GM19395 (cell line): ENCODE measurements around the gene DNAH6.

Experiments used
- ATAC-seq: cut with Tn5 transposase; IDR thresholded peaks from one replicate; pipeline ENCODE4 v1.9.1; 2021; ENCODE audit warnings: mild to moderate bottlenecking, moderate library complexity; ENCODE audit not compliant: unreplicated experiment

DNAH6 gene

DNA sequence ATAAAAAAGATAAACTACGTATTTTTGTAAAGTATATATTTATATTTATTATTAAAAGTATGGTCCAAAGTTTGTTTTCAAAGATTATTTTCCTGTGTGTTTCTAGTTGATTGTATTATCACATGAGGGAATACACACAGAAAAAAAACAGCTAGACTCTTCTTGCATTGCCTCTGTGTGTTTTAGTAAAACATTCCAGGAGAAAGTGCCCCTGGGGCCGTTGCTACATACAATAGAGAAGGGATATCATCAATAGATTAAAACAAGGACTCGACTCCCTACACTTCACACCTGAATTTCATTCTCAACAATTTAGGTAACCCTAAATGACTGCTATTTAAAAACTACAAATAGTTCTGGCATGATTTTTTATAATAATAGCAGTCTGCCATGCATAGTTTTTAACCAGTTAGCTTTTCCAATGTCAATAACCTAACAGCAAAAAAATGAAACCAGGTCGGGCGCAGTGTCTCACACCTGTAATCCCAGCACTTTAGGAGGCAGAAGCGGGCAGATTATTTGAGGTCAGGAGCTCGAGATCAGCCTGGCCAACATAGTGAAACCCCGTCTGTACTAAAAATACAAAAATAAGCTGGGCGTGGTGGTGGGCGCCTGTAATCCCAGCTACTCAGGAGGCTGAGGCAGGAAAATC, 171.3 kb downstream of the DNAH6 start:
- no peak for ATAC-seq

DNA sequence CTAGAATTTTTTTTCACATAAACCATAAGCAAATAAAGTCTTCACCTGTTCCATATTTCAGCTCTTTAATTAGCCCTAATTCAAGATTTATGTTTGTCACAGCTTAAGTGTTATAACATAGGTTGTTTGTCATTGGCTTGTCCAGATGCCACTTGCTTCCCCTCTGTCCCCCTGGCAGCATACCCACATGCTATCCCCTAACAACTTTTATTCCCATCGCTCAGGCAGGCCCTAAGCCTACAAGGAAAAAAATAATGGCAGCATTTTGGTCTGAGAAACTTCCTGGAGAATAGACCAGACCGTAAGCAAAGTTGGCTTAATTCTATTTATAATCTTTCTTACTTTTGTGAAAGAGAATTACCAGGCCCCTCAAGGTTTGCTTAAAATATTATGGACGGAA, 173.9 kb downstream of the DNAH6 start:
- ATAC-seq: no peak

DNA sequence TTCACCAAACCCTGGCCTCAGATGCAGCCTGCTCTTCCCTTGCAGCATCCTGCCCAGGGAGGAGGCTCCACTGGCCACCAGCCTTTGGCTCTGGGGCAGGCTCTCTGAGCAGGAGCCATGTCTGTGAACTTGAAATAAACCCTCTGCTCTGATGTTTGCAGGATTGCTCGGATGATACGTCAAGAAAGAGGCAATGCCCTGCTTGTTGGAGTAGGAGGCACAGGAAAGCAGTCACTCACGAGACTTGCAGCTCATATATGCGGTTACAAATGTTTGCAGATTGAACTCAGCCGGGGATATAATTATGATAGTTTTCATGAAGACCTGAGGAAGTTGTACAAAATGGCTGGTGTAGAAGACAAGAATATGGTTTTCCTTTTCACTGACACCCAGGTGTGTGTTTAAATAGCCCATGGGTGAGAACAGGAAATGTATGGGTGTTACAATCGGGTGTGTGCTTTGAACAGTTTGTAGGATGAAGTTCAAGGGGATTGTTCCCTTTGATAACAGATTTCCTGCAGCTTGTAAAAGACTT, 177.9 kb downstream of the DNAH6 start:
- ATAC-seq: no peak

DNA sequence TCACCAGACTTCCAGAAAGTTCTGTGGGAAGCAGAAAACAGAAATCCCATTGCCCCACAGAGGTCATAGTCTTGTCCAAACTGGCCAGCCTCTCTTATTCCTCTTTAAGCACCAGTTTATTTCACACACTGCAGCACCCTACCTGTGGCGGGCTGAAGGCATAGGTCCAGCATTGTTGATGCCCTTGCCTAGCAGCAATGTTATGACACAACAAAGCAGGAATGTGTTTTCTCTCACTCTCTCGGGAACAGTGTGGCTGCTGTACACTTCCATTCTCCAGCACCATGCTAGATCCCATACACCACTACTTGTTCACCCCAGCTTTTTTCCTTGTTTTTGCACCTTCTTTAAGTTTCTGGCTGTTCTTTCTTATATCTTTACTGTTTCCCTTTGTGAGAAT, 181.6 kb downstream of the DNAH6 start:
- ATAC-seq: no peak

DNA sequence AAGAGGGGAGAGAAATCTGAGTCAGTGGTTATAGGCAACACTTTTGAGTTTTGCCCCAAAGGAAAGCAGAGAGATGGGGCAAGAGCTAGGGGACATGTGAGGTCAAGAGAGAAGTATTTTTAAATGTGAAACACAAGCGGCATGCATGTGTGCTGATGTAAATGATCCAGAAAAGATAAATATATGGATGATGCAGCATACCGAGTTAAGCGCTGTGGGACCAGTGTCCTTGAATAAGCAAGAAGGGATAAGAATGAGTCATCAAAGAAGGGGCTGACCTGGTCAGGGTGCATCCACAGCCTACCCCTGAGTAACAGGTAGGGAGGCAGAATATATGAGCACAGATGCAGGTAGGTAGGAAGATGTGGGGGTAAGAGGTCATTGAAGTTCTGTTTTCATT, 183.7 kb downstream of the DNAH6 start:
- no peak for ATAC-seq

DNA sequence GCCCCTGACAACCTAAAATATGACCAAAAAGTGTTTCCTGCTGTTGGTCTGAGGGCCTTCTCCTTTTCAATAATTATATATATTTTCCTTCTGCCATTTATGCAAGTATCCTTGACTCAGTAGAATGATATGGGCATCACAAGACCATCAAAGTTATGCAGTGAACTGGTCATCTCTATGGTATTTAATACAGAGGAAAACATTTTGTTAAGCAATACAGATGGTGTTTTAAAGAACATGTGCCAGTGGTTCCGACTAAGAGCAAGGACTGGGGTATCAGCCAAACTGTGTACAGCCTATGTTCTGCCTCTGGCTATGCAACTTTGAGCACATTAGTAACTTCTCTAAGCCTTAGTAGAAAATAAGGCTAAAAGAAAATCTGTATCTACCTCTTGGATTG, 185.6 kb downstream of the DNAH6 start:
- ATAC-seq: no peak

DNA sequence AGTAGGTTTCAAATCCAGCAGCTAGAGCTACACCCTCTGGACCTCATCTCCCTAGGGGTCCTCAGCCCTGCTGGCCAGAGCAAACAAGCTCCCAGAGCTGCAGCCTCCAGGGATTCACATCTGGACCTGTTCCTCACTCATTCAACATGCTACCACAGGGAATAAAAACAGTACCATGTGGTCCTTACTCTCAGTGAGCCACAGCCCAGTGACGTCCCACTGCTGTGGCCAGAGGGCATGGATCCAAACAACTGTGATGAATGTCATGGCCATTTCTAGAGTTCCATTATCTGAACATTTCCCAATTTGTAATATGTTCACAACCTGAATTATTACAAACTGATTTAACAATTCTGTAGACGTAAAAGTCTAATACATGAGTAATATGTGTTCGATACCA, 186.6 kb downstream of the DNAH6 start:
- no peak for ATAC-seq

DNA sequence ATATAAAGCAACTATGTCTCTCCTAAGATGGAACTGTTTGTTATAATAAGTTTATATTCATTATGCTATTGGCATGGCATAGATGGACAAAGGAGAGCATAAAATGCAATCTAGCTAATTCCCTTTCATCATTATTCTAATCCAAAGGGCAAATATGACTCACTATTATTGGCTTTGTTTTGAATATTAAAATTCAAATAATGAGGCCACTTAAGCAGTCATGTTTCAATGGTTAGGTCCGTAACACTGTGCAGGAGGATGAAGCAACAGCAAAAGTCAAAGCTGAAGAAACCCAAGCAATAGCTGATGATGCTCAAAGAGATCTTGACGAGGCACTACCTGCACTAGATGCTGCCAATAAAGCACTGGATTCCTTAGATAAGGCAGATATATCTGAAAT, 187.5 kb downstream of the DNAH6 start:
- ATAC-seq: no peak

DNA sequence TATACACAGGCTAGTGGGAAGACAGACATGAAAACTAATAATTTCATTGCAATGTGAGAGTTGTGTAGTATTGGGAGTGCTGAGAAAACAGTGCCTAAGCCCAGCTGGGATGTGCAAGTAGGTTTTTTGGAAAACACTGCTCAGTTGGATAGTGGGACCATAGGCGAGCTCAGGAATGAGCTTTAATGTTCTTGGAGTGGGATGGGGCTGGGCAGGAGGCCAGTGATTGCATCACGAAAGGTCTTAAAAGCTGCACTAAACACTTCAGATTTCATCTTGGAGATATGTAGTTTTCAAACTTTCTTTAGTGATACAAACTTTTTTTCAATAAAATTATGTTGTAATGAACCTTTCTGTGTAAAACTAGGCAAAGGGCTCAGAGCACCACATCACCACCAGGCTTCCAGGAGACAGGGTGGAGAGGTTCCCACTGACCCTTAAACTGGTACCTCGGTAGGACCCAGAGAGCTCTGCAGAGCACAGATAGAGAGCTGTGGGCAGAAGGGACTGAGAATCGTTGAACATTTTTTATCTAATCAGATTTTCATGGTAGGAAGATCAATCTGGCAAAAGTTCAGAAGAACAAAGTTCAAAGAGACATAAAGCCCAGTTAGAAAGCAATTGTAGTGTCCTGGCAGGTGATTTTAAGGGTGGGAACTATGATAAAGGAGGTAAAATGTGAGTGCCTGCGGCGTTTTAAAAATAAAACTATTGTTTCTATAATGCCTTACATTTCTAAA, 188.4 kb downstream of the DNAH6 start:
- no peak for ATAC-seq

DNA sequence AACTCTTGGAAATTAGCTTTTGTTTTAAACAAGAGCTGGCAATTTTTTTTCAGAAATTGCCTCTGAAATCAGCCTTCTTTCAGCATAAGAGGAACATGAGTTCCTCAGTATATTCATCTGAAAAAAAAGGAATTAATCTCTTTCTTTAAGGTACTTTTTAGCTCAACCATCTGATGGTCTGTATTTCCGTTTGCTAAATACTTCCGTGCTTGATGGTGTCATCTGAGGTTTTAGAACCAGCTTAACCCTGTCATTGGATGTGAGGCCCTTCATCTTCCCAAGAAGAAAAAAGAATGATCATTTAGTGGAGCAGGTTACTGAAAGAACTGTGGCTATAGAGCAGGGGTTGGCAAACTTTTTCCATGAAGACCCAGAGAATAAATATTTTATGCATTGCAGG, 189.6 kb downstream of the DNAH6 start:
- ATAC-seq: no peak

DNA sequence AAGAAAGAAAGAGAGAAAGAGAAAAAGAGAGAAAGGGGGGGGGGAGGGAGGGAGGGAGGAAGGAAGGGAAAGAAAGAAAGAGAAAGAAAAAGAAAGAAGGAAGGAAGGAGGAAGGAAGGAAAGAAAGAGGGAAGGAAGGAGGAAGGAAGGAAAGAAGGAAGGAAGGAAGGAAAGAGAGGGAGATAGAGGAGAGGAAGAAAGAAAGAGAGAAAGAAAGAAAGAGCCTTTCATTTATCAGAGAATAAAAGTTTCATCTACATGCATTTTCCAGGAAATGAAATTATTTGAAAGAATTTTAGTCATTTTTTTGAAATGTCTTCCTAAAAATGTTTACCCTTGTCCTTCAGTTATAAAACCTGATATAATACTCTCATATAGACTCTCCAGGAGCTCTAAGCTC, 192.1 kb downstream of the DNAH6 start:
- no peak for ATAC-seq

DNA sequence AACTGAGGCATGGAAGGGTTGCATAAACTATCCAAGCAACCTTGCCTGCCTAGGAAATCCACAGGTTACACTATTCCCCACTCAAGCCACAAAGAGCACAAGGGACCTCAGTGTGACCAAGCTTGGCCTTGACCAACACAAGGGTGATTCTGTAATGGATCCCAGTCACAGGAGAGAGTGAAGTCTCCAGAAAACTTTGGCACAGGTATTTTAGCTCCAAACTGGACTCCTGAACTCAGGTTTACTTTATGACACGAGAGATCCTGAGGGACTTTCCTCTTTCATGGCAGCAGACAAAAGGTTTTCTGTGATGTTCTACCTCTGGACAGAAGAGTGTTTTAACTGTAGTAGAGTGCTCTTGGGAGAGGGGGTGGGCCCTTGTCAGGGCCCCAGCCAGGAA, 195.4 kb downstream of the DNAH6 start:
- no peak for ATAC-seq

DNA sequence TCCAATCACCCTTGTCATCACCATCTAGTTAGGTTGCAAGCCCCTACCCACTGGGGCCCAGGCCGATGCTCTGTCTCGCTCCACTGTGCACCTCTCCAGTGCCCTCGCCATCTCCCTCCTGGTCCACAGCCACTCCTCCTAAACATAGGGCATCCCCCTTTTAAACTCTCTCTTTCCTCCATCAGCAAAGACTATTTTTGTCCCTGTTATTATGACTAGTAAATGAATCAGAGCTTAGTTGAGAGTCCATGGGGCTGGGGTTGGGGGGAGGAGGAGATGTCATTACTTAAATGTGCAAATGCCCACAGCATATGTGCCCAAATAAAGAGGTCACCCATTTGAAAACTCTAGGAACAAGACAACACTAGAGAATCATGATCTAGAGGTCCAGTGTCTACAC, 197.1 kb downstream of the DNAH6 start:
- no peak for ATAC-seq

DNA sequence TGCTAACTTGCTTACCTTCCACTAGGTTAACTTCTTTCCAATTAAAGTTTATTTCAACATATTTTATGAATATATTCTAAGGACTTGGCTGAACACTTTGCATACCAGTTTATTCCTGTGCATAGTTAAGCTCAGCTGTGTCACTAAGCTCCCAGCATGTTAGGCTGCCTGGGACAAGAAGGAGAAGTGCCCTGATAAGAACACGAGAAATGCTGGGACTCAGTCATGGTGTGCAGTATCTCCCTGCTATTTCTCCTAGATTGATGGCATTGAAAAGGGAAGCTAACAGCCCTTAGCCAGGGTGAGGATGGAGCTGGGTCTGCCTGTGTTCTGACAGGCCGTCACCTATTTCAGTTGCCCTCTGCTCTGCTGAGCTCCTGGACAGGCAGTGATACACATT, 200.3 kb downstream of the DNAH6 start:
- no peak for ATAC-seq

DNA sequence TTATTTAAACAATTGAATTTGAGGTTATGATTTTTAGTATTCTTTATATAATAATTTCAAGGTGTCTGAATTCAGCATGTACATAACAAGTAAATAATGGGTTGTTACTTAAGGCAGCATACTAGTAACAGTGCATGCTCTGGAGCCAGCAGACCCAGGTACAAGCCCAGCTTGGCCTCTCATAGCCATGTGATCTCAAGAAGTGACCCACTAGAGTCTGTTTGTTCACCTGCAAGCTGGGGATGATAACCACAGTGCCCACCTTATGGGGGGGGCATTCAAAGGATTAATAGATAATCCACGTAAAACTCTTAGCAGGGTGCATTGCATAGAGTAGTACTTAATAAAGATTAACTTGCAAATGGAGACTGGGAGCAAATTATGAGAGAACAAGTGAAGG, 201.0 kb downstream of the DNAH6 start:
- ATAC-seq: no peak

DNA sequence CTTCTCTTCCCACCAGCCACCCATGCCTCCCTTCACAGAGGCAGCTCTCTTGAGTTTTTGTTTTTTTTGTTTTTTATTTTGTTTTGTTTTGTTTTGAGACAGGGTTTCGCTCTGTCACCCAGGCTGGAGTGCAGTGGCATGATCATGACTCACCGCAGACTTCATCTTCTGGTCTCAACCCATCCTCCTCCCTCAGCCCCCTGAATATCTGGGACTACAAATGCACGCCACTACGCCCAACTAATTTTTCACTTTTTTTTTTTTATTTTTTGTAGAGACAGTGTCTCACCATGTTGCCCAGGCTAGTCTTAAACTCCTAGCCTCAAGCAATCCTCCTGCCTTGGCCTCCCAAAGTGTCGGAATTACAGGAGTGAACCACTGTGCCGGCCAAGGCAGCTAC, 203.1 kb downstream of the DNAH6 start:
- no peak for ATAC-seq

DNA sequence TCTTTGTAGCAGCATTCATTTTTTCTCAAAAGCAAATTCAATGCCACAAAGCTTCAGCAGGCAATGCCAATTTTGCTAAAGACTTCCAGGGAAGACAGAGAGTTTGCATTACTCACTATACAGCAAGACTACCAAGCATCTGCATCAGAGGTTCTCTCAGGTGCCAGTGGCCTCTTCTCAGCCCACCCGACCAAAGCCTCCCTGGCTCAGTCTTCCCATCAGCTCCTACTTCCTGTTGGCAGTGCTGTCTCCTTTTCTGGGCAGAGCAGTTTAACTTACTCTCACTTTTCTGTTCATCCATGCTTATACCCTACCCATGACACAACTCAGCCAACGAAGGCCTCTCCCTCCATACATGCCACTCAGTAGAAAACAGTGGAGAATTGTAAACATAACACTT, 207.5 kb downstream of the DNAH6 start:
- ATAC-seq: no peak

DNA sequence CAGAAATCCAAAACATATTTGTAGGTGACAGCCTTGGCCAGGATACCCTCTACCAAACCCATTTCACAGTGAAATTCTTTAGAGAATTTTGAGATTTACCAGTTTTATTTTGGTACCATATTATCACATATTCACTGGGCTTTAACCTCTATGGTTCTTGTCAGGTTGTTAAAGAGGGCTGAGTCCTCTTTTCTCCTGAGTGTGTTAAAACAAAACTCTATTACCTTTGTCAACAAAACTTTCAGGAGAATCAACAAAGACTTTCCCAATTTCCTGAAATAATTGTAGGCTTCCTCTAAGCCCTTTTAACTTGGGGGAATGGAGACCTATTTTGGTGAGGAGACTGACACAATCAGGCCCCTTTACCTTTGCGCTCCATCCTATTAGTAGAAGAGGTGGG, 209.4 kb downstream of the DNAH6 start:
- ATAC-seq: no peak

DNA sequence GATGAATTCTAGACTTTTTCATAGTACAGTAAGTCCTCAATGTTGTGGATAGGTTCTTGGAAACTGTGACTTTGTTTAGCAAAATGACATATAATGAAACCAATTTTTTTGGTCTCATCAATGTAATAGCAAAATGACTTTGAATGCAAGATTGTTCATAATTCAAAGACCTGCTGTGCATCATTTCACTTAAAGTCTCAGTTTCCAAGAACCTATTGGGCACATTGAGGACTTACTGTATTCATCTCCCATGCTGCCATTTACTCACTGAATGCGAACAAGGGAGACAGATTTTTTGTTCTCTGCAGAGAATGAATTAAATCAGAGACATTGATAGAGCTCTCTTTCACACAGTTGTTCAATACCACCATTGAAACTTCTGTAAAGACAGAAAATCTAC, 211.0 kb downstream of the DNAH6 start:
- no peak for ATAC-seq

DNA sequence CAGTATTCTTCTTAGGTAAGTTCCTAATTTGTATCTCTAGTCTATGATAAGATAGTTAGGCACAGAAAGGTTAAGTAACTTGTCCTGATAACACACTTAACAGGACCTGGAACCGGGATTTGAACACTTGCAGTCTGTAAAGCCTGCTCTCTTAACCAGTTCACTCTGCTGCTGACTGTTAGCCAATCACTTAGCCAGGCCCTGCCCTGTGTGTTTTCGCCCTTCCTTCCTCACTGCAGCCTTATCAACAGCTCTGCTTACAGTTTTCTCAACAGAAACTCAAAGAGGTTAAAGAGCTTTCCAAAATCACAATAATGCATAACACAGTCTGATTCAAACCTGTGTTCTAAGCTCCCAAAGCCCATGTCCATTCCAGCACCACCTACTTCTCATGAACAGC, 212.9 kb downstream of the DNAH6 start:
- ATAC-seq: no peak

DNA sequence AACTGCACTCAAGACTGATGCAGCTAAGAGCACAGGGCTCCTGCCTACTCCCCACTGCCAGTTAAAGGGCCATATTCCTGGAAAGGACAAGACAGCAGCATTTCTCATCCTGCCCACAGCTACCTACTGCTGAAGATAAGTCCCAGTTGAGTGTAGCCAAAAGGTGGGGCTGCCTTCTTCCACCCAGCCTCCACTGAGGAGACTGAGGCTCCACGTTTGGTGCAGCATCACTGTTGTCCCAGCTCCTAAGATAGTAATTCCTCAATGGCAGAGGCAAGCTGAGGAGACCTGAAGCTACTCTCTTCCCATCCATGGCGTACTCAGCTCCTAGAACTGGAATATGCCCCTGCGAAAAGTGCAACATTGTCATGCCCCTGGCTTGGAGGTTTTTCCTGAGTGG, 214.9 kb downstream of the DNAH6 start:
- ATAC-seq: no peak

DNA sequence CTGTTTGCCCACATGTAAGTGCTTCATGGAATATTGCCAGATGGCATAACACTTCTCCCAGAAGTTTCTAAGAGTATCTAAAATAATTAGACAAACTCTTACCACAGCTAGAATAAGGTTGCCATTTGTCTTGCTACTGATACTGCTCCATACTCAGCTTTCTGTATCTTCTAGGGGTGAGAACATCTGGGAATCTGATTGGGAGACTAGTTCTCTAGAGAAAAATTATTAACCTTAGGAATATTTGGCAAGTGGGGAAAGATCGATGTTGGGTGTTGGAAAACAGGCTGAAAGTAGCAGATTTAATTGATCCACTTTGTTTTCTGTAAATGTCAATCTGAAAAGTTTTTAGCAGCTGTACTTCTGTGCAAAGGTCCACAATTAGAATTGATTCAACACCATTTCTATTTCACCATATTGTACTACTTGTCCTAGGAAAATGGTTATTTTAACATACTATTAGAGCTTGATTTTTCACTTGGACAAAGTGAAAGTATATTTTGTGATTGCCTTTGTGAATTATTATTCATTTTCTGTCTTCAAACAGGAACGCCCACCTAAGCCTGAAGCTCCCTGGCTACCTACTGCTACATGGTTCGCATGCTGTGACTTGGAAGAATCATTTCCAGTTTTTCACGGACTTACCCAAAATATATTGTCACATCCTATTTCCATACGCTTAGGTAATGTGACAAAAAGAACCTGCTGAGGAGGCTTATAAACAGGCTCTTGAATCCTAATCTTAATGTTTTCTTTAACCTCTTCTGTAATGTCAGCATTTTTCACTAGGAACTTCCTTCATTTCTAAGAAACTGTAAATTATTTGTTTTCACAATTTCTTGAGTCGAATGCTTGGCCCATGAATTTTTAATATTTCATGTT, 216.8 kb downstream of the DNAH6 start:
- ATAC-seq: no peak
